Loucy (cell line): ENCODE data around the gene MPC1.

Experiments used
- H2AFZ ChIP-seq: fragments of 200-600 bp; sonication (generic); 2 replicates; pipeline ENCODE4 v1.6.0; 2016; ENCODE audit warnings: antibody characterized with exemption, mild to moderate bottlenecking, low read length, moderate library complexity
- H3F3A ChIP-seq: fragments of 200-600 bp; 2 replicates; pipeline ENCODE4 v1.6.0; 2016; ENCODE audit warnings: antibody characterized with exemption, low read depth, mild to moderate bottlenecking
- H3K27me3 ChIP-seq: fragments of 200-600 bp; sonication (generic); 2 replicates; pipeline ENCODE4 v1.6.1; 2014; ENCODE audit warnings: low read length, mild to moderate bottlenecking; ENCODE audit not compliant: insufficient read depth, poor library complexity, severe bottlenecking
- H3K36me3 ChIP-seq: fragments of 200-600 bp; sonication (generic); 2 replicates; pipeline ENCODE4 v1.6.1; 2016; ENCODE audit warnings: low read length; ENCODE audit not compliant: insufficient read depth
- H3K4me1 ChIP-seq: fragments of 200-600 bp; sonication (generic); 2 replicates; pipeline ENCODE4 v1.5.1; 2014; ENCODE audit warnings: low read length, mild to moderate bottlenecking; ENCODE audit not compliant: insufficient read depth, poor library complexity, severe bottlenecking
- H3K4me2 ChIP-seq: fragments of 200-600 bp; sonication (generic); 2 replicates; pipeline ENCODE4 v1.6.0; 2014; ENCODE audit warnings: antibody characterized with exemption, low read length, low read depth, mild to moderate bottlenecking; ENCODE audit not compliant: poor library complexity, severe bottlenecking
- H3K4me3 ChIP-seq: fragments of 200-600 bp; sonication (generic); 2 replicates; pipeline ENCODE4 v1.5.1; 2014; ENCODE audit warnings: low read length, mild to moderate bottlenecking, mixed read lengths; ENCODE audit not compliant: poor library complexity, severe bottlenecking
- H3K79me2 ChIP-seq: fragments of 200-600 bp; sonication (generic); 2 replicates; pipeline ENCODE4 v1.6.1; 2014; ENCODE audit warnings: low read length; ENCODE audit not compliant: insufficient read depth
- H3K9ac ChIP-seq: fragments of 200-600 bp; sonication (generic); 2 replicates; pipeline ENCODE4 v1.6.0; 2014; ENCODE audit warnings: mild to moderate bottlenecking, low read depth, low read length, moderate library complexity; ENCODE audit not compliant: poor library complexity, severe bottlenecking
- H3K9me2 ChIP-seq: fragments of 200-600 bp; sonication (generic); replicated peaks from 2 replicates; pipeline ENCODE4 v1.6.1; 2016; ENCODE audit warnings: low read depth, low read length, mixed read lengths
- H3K9me3 ChIP-seq: fragments of 200-600 bp; sonication (generic); 2 replicates; pipeline ENCODE4 v1.6.1; 2014; ENCODE audit warnings: mild to moderate bottlenecking, antibody characterized with exemption, low read length, low read depth; ENCODE audit not compliant: insufficient read depth
- H4K20me1 ChIP-seq: fragments of 200-600 bp; sonication (generic); 2 replicates; pipeline ENCODE4 v1.6.0; 2014; ENCODE audit warnings: antibody characterized with exemption, low read length, mild to moderate bottlenecking; ENCODE audit not compliant: insufficient read depth, poor library complexity, severe bottlenecking
- EZH2phosphoT487 ChIP-seq: fragments of 200-600 bp; IDR thresholded peaks from 2 replicates; pipeline ENCODE4 v1.6.1; 2018; ENCODE audit warnings: antibody characterized with exemption, mild to moderate bottlenecking, moderate library complexity, borderline replicate concordance
- TF ChIP-seq, protein P1 (sequence below): fragments of 200-600 bp; sonication (generic); conservative IDR thresholded peaks from 2 replicates; pipeline ENCODE4 v1.5.1; 2014; ENCODE audit warnings: mild to moderate bottlenecking, antibody characterized with exemption, low read length

MPC1 gene

DNA sequence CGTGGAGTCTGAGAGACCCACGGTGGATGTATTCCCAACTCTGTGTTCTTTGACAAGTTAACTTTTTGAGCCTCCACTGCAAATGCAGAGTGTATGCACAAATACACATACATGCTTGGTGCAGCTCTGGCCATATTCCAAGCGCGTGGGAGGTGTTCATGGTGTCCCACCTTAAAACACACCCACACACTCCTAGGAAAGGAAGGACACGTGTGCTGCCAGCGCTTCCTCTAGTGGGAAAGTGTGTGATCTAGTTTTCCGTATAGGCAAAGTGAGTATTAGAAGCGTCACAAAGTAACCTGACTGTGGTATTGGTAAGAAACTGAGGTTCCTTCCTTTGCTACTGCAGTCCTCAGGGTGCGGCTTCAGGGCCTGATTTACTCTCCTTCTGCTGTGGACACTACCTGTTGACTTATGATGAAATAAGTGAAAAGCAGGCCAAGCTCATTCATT is 36.0 kb upstream of the MPC1 start:
- no peak for TF ChIP-seq EZH2phosphoT487
- Histone ChIP-seq H3F3A (peaks cover 12% of the 10 kb centered on the region; the same call in 1 of the 2 replicates), H3K36me3 (no peaks in the 10 kb centered on the region), H3K9ac (peak overlapping the region; percentile 61), H3K9me2 (no peaks in the 10 kb centered on the region; the same call in 1 of the 2 replicates), H3K4me1 (peaks cover 76% of the 10 kb centered on the region), H3K79me2 (no peaks in the 10 kb centered on the region), H3K4me3 (no peak overlapping the region), H3K4me2 (peak overlapping the region; percentile 66), H2AFZ (no peak overlapping the region; the same call in 1 of the 2 replicates), H4K20me1 (no peaks in the 10 kb centered on the region), H3K27me3 (no peaks in the 10 kb centered on the region), H3K9me3 (no peaks in the 10 kb centered on the region)

DNA sequence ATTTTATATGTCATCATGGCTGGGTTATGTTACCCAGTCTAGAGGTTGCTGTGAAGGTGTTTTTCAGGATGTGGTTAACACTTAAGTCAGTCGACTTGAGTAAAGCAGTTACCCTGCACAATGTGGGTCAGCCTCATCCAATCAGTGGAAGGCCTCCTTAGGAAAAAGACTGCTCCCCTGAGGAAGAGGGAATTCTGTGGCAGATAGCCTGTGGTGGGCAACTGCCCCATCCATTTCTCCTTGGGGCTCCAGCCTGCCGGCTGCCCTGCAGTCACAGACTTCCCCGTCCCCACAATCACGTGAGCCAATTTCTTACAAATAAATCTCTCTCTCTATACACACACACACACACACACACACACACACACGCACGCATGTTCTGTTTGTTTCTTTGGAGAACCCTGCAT is 34.5 kb upstream of the MPC1 start:
- Histone ChIP-seq H3F3A (peaks cover 12% of the 10 kb centered on the region; the same call in 1 of the 2 replicates), H3K9me3 (no peaks in the 10 kb centered on the region), H3K4me2 (peak overlapping the region; percentile 55), H2AFZ (no peak overlapping the region), H3K4me1 (peaks cover 84% of the 10 kb centered on the region), H3K9me2 (no peaks in the 10 kb centered on the region; the same call in 1 of the 2 replicates), H3K9ac (peak overlapping the region; percentile 61), H3K79me2 (no peaks in the 10 kb centered on the region), H3K36me3 (no peaks in the 10 kb centered on the region), H4K20me1 (no peaks in the 10 kb centered on the region), H3K4me3 (peak overlapping the region; percentile 32), H3K27me3 (no peaks in the 10 kb centered on the region)
- TF ChIP-seq, protein P1, sequence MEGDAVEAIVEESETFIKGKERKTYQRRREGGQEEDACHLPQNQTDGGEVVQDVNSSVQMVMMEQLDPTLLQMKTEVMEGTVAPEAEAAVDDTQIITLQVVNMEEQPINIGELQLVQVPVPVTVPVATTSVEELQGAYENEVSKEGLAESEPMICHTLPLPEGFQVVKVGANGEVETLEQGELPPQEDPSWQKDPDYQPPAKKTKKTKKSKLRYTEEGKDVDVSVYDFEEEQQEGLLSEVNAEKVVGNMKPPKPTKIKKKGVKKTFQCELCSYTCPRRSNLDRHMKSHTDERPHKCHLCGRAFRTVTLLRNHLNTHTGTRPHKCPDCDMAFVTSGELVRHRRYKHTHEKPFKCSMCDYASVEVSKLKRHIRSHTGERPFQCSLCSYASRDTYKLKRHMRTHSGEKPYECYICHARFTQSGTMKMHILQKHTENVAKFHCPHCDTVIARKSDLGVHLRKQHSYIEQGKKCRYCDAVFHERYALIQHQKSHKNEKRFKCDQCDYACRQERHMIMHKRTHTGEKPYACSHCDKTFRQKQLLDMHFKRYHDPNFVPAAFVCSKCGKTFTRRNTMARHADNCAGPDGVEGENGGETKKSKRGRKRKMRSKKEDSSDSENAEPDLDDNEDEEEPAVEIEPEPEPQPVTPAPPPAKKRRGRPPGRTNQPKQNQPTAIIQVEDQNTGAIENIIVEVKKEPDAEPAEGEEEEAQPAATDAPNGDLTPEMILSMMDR = no peak
- no peak for TF ChIP-seq EZH2phosphoT487

DNA sequence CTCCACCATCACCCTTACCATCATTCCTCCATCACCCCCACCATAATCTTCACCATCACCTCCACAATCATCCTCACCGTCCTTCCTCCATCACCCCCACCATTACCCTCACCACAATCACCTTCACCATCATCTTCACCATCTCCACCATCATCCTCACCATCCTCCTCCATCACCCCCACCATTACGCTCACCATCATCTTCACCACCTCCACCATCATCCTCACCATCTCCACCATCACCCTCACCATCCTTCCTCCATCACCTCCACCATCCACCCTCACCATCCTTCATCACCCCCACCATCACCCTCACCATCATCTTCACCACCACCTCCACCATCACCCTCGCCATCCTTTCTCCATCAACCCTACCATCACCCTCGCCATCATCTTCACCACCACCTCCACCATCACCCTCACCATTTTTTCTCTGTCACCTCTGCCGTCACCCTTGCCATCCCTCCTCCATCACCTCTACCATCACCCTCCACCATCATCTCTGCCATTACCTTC is 33.1 kb upstream of the MPC1 start:
- Histone ChIP-seq H3K9ac (peak overlapping the region; percentile 57), H3K4me1 (peaks cover 91% of the 10 kb centered on the region), H3K9me2 (no peaks in the 10 kb centered on the region; the same call in 1 of the 2 replicates), H3K4me2 (peak overlapping the region; percentile 72), H4K20me1 (no peaks in the 10 kb centered on the region), H3K9me3 (no peaks in the 10 kb centered on the region), H3K4me3 (peak overlapping the region; percentile 52), H3K79me2 (no peaks in the 10 kb centered on the region), H2AFZ (no peak overlapping the region), H3K27me3 (no peaks in the 10 kb centered on the region), H3F3A (peaks cover 12% of the 10 kb centered on the region; the same call in 1 of the 2 replicates), H3K36me3 (no peaks in the 10 kb centered on the region)
- TF ChIP-seq, protein P1 = no peak
- TF ChIP-seq EZH2phosphoT487 = no peak

DNA sequence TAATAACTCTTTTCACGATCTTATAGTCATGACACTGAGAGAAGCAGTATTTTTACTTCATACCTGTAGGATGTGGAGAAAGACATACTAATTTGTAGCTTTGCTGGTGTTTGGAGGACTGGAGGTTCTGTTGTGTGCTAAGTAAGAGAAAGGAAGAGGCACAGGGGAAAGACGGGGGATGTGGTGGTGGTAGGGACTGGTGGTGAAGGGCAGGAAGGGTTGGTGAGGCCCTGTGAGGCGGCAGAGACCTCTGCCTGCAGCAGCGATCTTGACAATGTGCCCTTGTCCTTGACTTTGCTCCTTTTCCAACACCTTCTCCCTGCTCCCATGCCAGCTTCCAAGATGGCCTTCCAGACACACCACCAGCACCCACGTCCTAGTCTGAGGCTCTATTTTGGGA is 32.6 kb upstream of the MPC1 start:
- Histone ChIP-seq H3K4me3 (peak overlapping the region; percentile 52), H3K79me2 (no peaks in the 10 kb centered on the region), H3K27me3 (no peaks in the 10 kb centered on the region), H3K4me1 (peaks cover 91% of the 10 kb centered on the region), H3F3A (peaks cover 12% of the 10 kb centered on the region; the same call in 1 of the 2 replicates), H3K9me3 (no peaks in the 10 kb centered on the region), H4K20me1 (no peaks in the 10 kb centered on the region), H3K4me2 (peak overlapping the region; percentile 72), H3K9me2 (no peaks in the 10 kb centered on the region; the same call in 1 of the 2 replicates), H3K9ac (peak overlapping the region; percentile 57), H2AFZ (peak overlapping the region; percentile 35), H3K36me3 (no peaks in the 10 kb centered on the region)
- no peak for TF ChIP-seq EZH2phosphoT487
- TF ChIP-seq, protein P1 = no peak
